NCI-H2081 (cell line): ENCODE results near the gene TRAPPC1.

Experiments used
- DNase-seq, 2 experiments: peaks; one replicate each; lab custom pipeline; 2025; lab: John Stamatoyannopoulos, UW

Gene TRAPPC1

GRCh38 chr17:7940743-7941142 lies 9.0 kb upstream of the TRAPPC1 start:
- no peak for DNase-seq

DNA sequence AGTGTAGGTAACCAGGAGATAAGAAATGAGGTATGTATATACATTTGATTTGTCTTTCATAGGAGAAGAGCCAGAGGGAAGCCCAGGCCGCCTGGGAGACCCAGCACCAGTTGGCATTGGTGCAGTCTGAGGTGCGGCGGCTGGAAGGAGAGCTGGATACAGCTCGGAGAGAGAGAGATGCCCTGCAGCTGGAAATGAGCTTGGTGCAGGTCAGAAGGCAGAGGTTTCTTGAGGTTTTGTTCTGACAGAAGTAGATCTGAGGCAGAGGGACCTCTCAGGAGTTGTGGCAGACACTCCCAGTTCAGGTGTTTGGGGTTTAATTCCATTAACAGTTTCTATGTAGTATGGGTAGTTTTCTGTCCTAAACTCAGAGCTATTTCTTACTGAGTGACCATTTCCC lies 8.3 kb upstream of the TRAPPC1 start:
- no peak for DNase-seq

GRCh38 chr17:7935859-7936258 lies 4.1 kb upstream of the TRAPPC1 start:
- DNase-seq: no peak

- no peak for DNase-seq
Observed at GRCh38 chr17:7932949-7933348, 1.2 kb upstream of the TRAPPC1 start.

DNA sequence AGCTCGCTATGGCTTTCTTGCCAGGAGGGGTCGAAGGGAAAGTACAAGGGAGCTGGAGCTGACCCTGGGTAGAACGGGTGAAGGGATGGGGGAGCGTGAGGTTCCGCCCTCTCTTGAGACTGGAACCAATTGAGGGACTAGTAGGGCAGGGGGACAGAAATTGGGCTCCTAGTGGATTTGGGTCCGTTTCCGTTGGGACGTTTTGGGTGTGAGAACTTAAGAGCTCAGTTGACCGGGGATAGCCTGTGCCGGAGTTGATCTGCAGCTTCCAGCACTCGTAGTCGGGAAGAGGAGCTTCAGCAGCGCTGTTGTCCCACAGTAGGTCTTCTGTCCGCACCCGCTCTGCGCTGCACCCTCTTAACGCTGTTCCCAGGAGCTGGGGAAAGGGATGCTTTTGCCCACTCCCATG lies 741 bp upstream of the TRAPPC1 start:
- DNase-seq: peak in 1 of 2 experiments; percentile 4

DNA sequence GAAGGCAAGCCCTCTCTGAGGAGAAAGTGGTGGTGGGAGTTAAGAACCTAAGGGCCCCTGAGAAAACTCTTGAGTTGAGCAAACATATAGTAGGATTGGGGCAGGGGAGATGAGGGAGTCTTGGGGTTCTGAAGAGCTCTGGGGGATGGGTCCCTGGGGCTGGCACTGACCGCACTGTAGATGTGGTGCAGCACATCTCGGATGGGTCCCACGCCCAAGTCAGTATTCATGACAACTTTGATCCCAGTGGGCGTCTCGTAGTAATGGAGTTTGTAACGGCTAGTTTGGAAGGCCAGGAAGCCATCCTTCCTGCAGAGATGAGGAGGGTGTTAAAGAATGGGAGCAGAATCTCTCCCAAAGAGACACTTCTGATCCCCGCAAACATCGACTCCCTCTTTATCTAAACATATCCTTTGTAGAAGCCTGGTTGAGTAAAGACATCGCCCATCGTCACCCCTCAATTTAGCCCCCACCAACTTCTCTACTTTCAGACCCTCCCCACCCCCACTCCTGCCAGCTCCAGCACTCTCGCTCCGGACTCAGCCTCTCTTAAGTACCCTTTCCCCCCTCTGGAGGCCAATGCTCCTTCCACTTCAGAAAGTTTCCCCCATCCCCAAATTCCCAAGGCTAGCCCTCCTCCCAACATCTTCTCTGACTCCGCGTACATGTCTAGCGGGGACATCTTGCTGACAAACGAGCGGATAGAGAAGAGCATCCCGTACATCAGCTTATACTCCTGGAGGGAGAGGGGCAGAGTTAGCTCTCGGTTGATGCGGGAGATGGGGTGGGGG lies 710 bp downstream of the TRAPPC1 start:
- no peak for DNase-seq

DNA sequence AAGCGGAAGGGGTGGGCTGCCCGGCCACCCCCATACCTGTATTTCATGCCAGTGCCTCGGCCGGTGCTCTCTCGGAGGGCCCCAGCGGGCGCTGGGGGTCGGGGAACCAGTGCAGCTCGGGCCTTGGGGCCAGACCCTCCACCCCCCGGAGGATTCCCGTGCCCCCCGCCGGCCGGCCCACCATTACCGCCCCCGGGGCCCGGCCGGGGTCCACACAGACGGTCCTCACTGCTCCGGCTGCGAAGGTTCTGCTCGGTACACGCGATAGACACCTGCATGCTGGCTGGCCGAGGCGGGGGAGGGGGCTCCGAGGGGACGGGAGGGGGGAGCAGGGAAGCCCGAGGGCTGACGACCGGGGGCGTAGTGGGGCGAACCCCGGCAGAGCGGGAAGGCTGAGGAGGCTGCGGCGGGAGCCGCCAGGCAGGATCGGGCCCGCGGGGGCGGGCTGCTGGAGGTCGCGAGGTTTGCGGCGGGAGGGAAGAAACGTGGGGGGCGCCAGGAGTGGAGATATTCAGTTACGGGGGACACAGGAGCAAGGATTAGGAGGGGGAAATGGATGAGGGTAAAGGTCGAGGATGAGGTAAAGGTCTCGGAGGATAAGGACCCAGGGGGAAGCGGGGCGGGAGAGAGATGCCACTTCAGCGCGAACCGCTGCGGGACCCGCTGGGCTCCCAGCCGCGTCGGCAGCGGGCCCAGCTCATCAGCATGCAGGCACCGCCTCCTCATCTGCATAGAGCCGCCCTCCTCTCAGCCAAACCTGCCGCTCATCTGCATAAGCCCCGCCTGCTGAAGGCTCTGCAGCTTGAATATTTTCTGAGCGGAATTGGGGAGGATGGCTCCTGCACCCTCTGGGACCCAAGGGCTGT lies 2.4 kb downstream of the TRAPPC1 start, which contains the start of gene KCNAB3:
Gene KCNAB3 (minus strand): TSS at position 699 of the 866 bp plus-strand sequence. CDS start 421 bp downstream, at position 278.
- peak; percentile 66 to 67 for DNase-seq

GRCh38 chr17:7927596-7927995 lies 4.2 kb downstream of the TRAPPC1 start:
- no peak for DNase-seq

GRCh38 chr17:7922845-7923628 lies 8.7 kb downstream of the TRAPPC1 start:
- DNase-seq: no peak

DNA sequence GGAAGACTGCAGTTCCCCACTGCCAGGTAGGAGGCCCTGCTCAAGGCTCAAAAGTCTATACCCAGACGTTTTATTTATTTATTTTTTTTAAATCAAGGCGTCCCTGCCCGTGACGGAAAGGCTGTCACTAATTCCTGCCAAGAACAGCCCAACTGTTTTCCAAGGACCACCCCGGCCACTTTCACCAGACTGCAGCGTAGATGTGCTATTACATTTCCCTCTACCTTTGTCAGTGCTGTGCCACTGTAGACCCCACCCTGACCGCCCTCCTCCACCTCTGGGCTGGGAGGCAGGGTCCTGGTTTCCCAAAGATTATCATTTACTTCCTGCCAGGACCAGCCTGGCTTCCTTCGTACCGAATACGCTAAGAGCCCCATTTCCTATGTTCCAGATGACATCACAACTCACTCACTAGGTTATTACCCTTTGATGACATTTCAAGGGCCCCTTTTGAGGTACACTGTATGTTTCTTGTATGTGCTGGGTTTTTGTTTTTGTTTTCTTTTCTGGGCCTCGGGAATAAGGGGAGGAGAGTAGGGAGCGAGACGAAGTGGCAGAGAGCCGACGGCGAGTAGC lies 9.4 kb downstream of the TRAPPC1 start:
- DNase-seq: no peak

DNA sequence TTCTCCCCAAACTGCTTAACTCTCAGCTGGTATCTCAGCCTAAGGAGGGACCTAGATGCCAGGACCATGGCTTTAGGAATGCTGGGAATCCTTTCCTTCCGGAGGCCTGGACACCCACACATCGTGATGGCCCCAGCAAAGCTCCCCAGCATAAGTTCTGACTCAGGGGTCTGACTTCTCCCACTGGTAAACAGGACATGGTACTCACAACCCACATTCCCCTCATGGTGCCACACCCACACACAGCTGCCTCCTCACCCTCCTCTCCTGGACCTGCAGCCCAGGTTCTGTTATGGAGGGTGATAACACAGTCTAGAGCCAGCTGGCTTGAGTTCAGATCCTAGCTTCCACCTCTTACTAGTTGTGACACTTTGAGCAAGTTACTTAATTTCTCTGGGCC lies 14.9 kb downstream of the TRAPPC1 start:
- no peak for DNase-seq

GRCh38 chr17:7916385-7916682 lies 15.4 kb downstream of the TRAPPC1 start:
- DNase-seq: no peak

DNA sequence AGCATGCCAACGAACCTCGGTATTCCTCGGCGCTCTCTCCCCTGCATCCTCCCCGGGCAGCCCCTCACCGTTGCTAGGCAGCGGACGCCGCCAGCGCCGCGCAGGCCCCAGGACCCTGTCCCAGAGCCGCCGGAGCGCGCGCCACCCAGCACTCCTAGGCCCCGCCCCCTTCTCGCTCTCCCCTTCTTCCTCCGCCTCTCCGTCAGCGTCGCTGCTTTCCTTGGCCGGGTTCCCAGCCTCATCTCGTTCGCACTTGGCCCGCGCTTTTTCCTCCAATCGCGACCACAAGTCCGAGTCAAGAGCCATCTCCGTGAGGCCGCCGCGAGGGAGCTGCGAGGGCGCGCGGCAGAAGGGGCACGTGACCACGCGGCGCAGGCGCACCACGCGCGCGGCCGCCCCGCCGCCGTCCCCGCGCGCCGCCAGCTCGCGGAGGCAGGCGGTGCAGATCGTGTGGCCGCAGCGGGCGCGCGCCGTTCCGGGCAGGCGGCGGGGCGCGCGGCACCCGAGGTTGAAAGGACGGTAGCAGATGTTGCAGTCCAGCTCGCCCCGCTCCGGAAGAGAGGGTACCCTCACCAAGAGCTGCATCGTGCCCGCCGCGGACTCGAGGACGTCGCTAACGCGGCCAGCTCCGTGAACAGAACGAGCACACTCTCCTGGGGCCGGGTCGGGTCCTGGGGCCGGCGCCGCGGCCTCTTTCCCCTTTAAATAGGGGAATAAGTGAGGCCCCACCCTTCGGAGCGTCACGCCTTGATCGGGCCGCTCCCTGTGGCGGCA lies 15.9 kb downstream of the TRAPPC1 start, which contains the start of gene RNF227:
Gene RNF227 (minus strand): TSS at position 679 of the 774 bp plus-strand sequence. CDS start 94 bp downstream, at position 585.
- peak; percentile 87 for DNase-seq

DNA sequence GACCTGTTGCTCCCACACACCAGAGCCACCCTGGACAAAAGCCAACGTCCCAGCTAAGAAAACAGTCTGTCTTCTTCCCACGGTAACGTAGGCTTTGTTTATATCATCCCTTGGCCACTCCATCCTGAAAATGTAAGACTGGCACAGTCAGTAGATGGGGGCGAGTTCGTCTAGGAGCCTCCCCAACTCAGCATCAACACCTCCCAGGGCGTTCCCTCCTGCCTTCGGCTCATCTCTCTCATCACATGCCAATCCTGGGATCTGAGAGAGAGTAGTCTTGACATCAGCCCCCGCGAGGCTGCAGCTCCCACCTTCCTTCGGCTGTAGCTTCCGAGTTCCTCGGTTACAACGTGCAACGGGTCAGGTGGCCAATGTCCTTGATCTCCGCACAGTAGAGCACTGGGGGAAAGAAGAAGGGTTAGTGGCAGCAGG lies 16.6 kb downstream of the TRAPPC1 start:
- DNase-seq: no peak

DNA sequence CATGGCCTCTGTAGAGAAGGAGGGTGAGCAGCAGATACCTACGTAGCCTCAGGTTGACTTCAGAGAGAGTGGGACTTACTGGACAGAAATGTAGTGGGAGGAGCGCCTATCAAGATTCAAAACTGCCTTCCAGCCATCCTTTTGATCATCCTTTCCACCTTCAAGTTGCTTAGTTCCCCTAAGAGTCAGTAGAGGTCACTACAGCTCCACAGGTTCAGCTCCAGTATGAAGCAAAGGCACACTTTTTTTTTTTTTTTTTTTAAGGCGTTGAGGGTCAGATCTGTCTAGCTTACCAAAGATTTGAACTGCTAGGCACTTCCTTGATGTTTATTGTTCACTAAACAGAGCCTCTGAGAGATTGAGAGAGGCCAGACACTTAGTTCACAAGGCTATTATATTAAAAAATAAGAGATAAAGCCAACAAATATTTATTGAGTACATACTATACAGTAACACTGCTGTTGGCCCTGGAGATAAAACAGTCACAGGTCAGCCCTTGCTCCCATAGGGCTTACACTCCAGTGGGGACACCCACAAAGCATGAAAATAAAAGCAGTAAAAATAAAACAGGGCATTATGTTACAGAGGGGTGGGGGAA lies 18.7 kb downstream of the TRAPPC1 start:
- DNase-seq: peak; percentile 6 to 31

- no peak for DNase-seq
Observed at GRCh38 chr17:7911116-7911515, 20.6 kb downstream of the TRAPPC1 start.

DNA sequence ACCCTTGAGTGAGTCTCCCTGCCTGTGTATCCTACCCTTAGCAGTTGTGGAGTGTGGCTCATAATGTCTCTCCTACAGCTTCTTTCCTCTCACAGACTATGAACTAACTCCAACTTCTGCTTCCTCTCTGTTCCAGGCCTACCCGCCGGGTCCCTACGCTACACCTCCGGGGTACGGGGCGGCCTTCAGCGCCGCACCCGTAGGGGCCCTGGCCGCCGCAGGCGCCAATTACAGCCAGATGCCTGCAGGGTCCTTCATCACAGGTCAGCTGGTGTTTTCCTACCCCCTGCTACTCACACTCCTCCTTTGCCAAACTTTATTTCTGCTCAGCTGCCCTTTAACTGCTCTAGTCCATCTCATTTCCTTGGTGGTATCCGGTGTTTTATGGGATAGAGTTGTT lies 21.0 kb downstream of the TRAPPC1 start:
- no peak for DNase-seq

DNA sequence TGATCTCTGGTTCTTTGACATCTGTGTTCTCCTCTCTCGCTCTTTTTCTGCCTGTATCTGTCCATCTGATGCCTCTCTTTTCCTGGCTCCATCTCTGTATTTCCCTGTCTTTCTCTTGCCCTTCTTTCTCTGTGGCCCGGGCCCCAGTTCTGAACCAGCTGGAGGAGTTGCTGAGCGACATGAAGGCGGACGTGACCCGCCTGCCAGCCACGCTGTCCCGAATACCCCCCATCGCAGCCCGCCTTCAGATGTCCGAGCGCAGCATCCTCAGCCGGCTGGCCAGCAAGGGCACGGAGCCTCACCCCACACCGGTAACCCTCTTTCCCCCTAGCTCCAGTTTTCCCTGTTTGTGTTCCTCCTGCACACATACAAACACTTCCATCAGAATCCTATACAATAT lies 21.5 kb downstream of the TRAPPC1 start:
- no peak for DNase-seq

- DNase-seq: no peak
Observed at GRCh38 chr17:7909089-7909488, 22.7 kb downstream of the TRAPPC1 start.
